WTC11 (cell line): ENCODE data around the gene TMEM183A.

Experiments used
- CBFB ChIP-seq: sonication (generic); formaldehyde crosslinking; IDR thresholded peaks from 2 replicates; pipeline ENCODE4 v1.8.1; 2022; ENCODE audit warnings: mild to moderate bottlenecking, low read depth, missing genetic modification reagents
- CTCF ChIP-seq: fragments of 200-600 bp; IDR thresholded peaks from 2 replicates; pipeline ENCODE4 v1.8.0; 2022; ENCODE audit warnings: antibody characterized with exemption
- ELF4 ChIP-seq: sonication (generic); formaldehyde crosslinking; IDR thresholded peaks from 2 replicates; pipeline ENCODE4 v1.8.1; 2022; ENCODE audit warnings: low read depth, mild to moderate bottlenecking, moderate library complexity, missing genetic modification reagents
- IRF1 ChIP-seq: sonication (generic); formaldehyde crosslinking; IDR thresholded peaks from 2 replicates; pipeline ENCODE4 v1.8.0; 2023; ENCODE audit warnings: missing genetic modification reagents
- MYBL2 ChIP-seq: sonication (generic); formaldehyde crosslinking; IDR thresholded peaks from 2 replicates; pipeline ENCODE4 v1.8.1; 2023; ENCODE audit warnings: mild to moderate bottlenecking, moderate library complexity, missing genetic modification reagents
- PRDM15 ChIP-seq: sonication (generic); formaldehyde crosslinking; IDR thresholded peaks from 2 replicates; pipeline ENCODE4 v1.8.0; 2022; ENCODE audit warnings: missing genetic modification reagents
- TCF7 ChIP-seq: sonication (generic); formaldehyde crosslinking; IDR thresholded peaks from 2 replicates; pipeline ENCODE4 v1.8.0; 2022; ENCODE audit warnings: mild to moderate bottlenecking, low read depth, missing genetic modification reagents, moderate library complexity
- ZNF512 ChIP-seq: sonication (generic); formaldehyde crosslinking; IDR thresholded peaks from 2 replicates; pipeline ENCODE4 v1.8.1; 2022; ENCODE audit warnings: missing genetic modification reagents, borderline replicate concordance

- TF ChIP-seq ELF4 (CRISPR knock-in tag) (no peak), CTCF (no peak), CBFB (CRISPR knock-in tag) (no peak), TCF7 (CRISPR knock-in tag) (no peak), PRDM15 (CRISPR knock-in tag) (no peak), MYBL2 (CRISPR knock-in tag) (no peak), IRF1 (CRISPR knock-in tag) (no peak), ZNF512 (no peak)
Observed at GRCh38 chr1:203063287-203063686, 56.1 kb downstream of the TMEM183A start.
